Ovary (tissue), 3 donors: ENCODE results near the gene PODNL1.

Source experiments
- EP300 ChIP-seq: sonication (generic); formaldehyde crosslinking; IDR thresholded peaks from one replicate; pipeline ENCODE4 v1.6.1; 2017; ENCODE audit warnings: antibody characterized with exemption
- POLR2A ChIP-seq: fragments of 450-650 bp; IDR thresholded peaks from one replicate; pipeline ENCODE4 v1.6.1; 2017; ENCODE audit warnings: antibody characterized with exemption, mild to moderate bottlenecking, moderate library complexity
- TF ChIP-seq, protein P1 (sequence below), 3 donors: fragments of 450-650 bp in 2 of 3; fragments of 200-600 bp in 1 of 3; IDR thresholded peaks; one replicate each; pipeline versions ENCODE4 v1.5.1 to v1.8.0; 2016 to 2022; ENCODE audit warnings: antibody characterized with exemption in 3 of 3, mild to moderate bottlenecking in 1 of 3
- donor health status: DM: no; HTN: no; CAD: no.

DNA sequence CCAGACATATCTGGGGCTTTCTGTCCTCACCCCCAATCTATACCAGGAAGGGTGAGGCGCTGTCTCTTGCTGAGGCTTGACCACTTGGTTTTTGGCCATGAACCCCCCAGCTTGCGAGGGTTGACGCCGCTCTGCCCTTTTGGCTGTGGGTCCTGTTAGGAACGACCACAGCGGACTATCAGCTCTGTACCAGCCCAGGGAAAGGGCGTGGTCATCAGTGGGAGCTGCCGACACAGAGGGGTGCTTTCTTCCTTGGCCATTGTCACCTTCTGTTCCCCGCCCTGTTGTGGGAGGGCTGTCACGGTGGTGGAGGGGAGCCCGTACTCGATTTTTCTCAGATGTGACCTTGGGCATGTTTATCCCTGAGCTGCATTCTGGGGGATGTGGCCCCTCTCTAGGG, 19.8 kb upstream of the PODNL1 start:
- no peak for TF ChIP-seq EP300
- TF ChIP-seq, protein P1, sequence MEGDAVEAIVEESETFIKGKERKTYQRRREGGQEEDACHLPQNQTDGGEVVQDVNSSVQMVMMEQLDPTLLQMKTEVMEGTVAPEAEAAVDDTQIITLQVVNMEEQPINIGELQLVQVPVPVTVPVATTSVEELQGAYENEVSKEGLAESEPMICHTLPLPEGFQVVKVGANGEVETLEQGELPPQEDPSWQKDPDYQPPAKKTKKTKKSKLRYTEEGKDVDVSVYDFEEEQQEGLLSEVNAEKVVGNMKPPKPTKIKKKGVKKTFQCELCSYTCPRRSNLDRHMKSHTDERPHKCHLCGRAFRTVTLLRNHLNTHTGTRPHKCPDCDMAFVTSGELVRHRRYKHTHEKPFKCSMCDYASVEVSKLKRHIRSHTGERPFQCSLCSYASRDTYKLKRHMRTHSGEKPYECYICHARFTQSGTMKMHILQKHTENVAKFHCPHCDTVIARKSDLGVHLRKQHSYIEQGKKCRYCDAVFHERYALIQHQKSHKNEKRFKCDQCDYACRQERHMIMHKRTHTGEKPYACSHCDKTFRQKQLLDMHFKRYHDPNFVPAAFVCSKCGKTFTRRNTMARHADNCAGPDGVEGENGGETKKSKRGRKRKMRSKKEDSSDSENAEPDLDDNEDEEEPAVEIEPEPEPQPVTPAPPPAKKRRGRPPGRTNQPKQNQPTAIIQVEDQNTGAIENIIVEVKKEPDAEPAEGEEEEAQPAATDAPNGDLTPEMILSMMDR (IDR thresholded peaks at IDR 0.05), result no peak
- no peak for TF ChIP-seq POLR2A
